SK-N-SH (cell line): Measurements from ENCODE around the gene IGHMBP2. TPM values are rescaled to one million over a fixed set of nuclear protein-coding genes. Genes with fewer than 3 reads are reported as not detected.

Source experiments
- CTCF ChIA-PET: fragments of 300-600, 350-600 bp; formaldehyde crosslinking; extraction: SDS; loops from one replicate; lab custom pipeline; 2021; lab: Yijun Ruan, JAX
- POLR2A ChIA-PET: fragments of 350-600 bp; sonication (Branson Sonifier 250); formaldehyde crosslinking; extraction: SDS; loops from one replicate; lab custom pipeline; 2020; ENCODE audit warnings: antibody characterized with exemption, inconsistent platforms; lab: Yijun Ruan, JAX
- DNase-seq: peaks from one replicate; pipeline ENCODE4 v3.0.0; 2012
- H2AFZ ChIP-seq: fragments of 200-600 bp; sonication (generic); 2 replicates; pipeline ENCODE4 v1.8.1; 2016; ENCODE audit warnings: antibody characterized with exemption, mild to moderate bottlenecking, low read depth
- H3F3A ChIP-seq: fragments of 200-600 bp; sonication (generic); replicated peaks from 2 replicates; pipeline ENCODE3; 2016; ENCODE audit warnings: antibody characterized with exemption, mild to moderate bottlenecking; ENCODE audit not compliant: insufficient read depth
- H3K27ac ChIP-seq, 2 experiments: fragments of 200-500 bp in 1 of 2; fragments of 200-600 bp in 1 of 2; sonication (Bioruptor generic) in 1 of 2; sonication (generic), shearing (Covaris generic) in 1 of 2; 2 replicates each; pipeline versions ENCODE4 v1.5.1 to v1.6.1; 2014 to 2016; ENCODE audit warnings: low read depth in 2 of 2, inconsistent platforms in 1 of 2, low read length in 1 of 2, mild to moderate bottlenecking in 1 of 2, mixed read lengths in 1 of 2
- H3K27me3 ChIP-seq: fragments of 200-600 bp; sonication (generic), shearing (Covaris generic); 2 replicates; pipeline ENCODE4 v1.6.1; 2016; ENCODE audit warnings: mixed run types; ENCODE audit not compliant: insufficient read depth
- H3K36me3 ChIP-seq, 2 experiments: fragments of 200-500 bp in 1 of 2; fragments of 200-600 bp in 1 of 2; sonication (Bioruptor generic) in 1 of 2; sonication (generic) in 1 of 2; replicated peaks in 1 of 2; 2 replicates each; pipeline versions ENCODE3 to v1.5.1; 2014 to 2016; ENCODE audit warnings: low read length in 1 of 2, mild to moderate bottlenecking in 1 of 2; ENCODE audit not compliant: insufficient read depth in 2 of 2, control insufficient read depth in 1 of 2
- H3K4me1 ChIP-seq, 2 experiments: fragments of 200-500 bp in 1 of 2; fragments of 200-600 bp in 1 of 2; sonication (Bioruptor generic) in 1 of 2; sonication (generic), shearing (Covaris generic) in 1 of 2; 2 replicates each; pipeline versions ENCODE4 v1.5.1 to v1.6.1; 2014 to 2016; ENCODE audit warnings: low read depth in 1 of 2, low read length in 1 of 2, mixed run types in 1 of 2; ENCODE audit not compliant: insufficient read depth in 2 of 2, control insufficient read depth in 1 of 2
- H3K4me2 ChIP-seq: fragments of 200-600 bp; sonication (generic), shearing (Covaris generic); 2 replicates; pipeline ENCODE4 v1.6.1; 2017; ENCODE audit warnings: mixed run types
- H3K4me3 ChIP-seq, 2 experiments: fragments of 200-500 bp in 1 of 2; fragments of 200-600 bp in 1 of 2; sonication (Bioruptor generic) in 1 of 2; sonication (generic), shearing (Covaris generic) in 1 of 2; 2 replicates each; pipeline versions ENCODE4 v1.5.1 to v1.8.1; 2014 to 2016; ENCODE audit warnings: low read depth in 2 of 2, inconsistent platforms in 1 of 2, low read length in 1 of 2, mild to moderate bottlenecking in 1 of 2, mixed read lengths in 1 of 2, moderate library complexity in 1 of 2
- H3K79me2 ChIP-seq: fragments of 200-600 bp; sonication (generic); 2 replicates; pipeline ENCODE4 v1.8.1; 2017; ENCODE audit warnings: mild to moderate bottlenecking; ENCODE audit not compliant: insufficient read depth
- H3K9ac ChIP-seq: fragments of 200-600 bp; sonication (generic); 2 replicates; pipeline ENCODE4 v1.6.1; 2017; ENCODE audit warnings: mixed run types
- H3K9me2 ChIP-seq: fragments of 200-600 bp; sonication (generic); 2 replicates; pipeline ENCODE4 v1.6.1; 2017; ENCODE audit warnings: mixed run types
- H3K9me3 ChIP-seq: fragments of 200-600 bp; sonication (generic); 2 replicates; pipeline ENCODE4 v1.6.1; 2017; ENCODE audit warnings: mixed run types, mild to moderate bottlenecking, moderate library complexity
- H4K20me1 ChIP-seq: fragments of 200-600 bp; sonication (generic); 2 replicates; pipeline ENCODE4 v1.6.1; 2017; ENCODE audit warnings: mild to moderate bottlenecking, mixed run types; ENCODE audit not compliant: insufficient read depth
- ELF1 ChIP-seq: IDR thresholded peaks from 2 replicates; pipeline ENCODE4 v1.4.0; 2012
- EZH2phosphoT487 ChIP-seq: fragments of 200-600 bp; sonication (generic); IDR thresholded peaks from 2 replicates; pipeline ENCODE4 v1.6.1; 2017; ENCODE audit warnings: low read depth, mixed run types, mild to moderate bottlenecking, antibody characterized with exemption, moderate library complexity, borderline replicate concordance
- FOSL2 ChIP-seq: IDR thresholded peaks from 2 replicates; pipeline ENCODE4 v1.4.0; 2012; ENCODE audit warnings: low read depth, mild to moderate bottlenecking, moderate library complexity, borderline replicate concordance
- GABPA ChIP-seq: IDR thresholded peaks from 2 replicates; pipeline ENCODE4 v1.4.0; 2012; ENCODE audit warnings: low read depth, mild to moderate bottlenecking
- IRF3 ChIP-seq: fragments of 150-350 bp; IDR thresholded peaks from 2 replicates; pipeline ENCODE4 v1.6.1; 2016; ENCODE audit warnings: mild to moderate bottlenecking, low read depth, low read length
- MEF2A ChIP-seq: IDR thresholded peaks from 2 replicates; pipeline ENCODE4 v1.4.0; 2012; ENCODE audit warnings: low read depth, borderline replicate concordance
- MXI1 ChIP-seq: IDR thresholded peaks from 2 replicates; pipeline ENCODE4 v1.6.1; 2012; ENCODE audit warnings: mild to moderate bottlenecking, low read depth, low read length, improper control_type of control experiment
- NFIC ChIP-seq: IDR thresholded peaks from 2 replicates; pipeline ENCODE4 v1.4.0; 2012; ENCODE audit warnings: borderline replicate concordance
- NRF1 ChIP-seq: IDR thresholded peaks from 2 replicates; pipeline ENCODE4 v1.6.1; 2012; ENCODE audit warnings: low read depth, mild to moderate bottlenecking, low read length
- RAD21 ChIP-seq: IDR thresholded peaks from 2 replicates; pipeline ENCODE4 v1.6.1; 2012; ENCODE audit warnings: mild to moderate bottlenecking, low read length
- RXRA ChIP-seq: IDR thresholded peaks from 2 replicates; pipeline ENCODE4 v1.4.0; 2012; ENCODE audit warnings: low read depth, mild to moderate bottlenecking, borderline replicate concordance
- SIN3A ChIP-seq: IDR thresholded peaks from 2 replicates; pipeline ENCODE4 v1.6.1; 2012; ENCODE audit warnings: low read depth, mild to moderate bottlenecking, low read length, moderate library complexity, borderline replicate concordance
- SMC3 ChIP-seq: IDR thresholded peaks from 2 replicates; pipeline ENCODE4 v1.6.1; 2012; ENCODE audit warnings: low read depth, low read length, improper control_type of control experiment
- TAF1 ChIP-seq: IDR thresholded peaks from 2 replicates; pipeline ENCODE4 v1.6.1; 2012; ENCODE audit warnings: low read depth, mild to moderate bottlenecking, low read length, moderate library complexity, borderline replicate concordance
- USF1 ChIP-seq: IDR thresholded peaks from 2 replicates; pipeline ENCODE4 v1.4.0; 2012; ENCODE audit warnings: low read depth, borderline replicate concordance
- ZBTB33 ChIP-seq: IDR thresholded peaks from 2 replicates; pipeline ENCODE4 v1.4.0; 2012; ENCODE audit warnings: low read depth, borderline replicate concordance
- WGBS: methylation state at CpG from one replicate; pipeline ENCODE4 v1.1.6; 2017; ENCODE audit warnings: low lambda C conversion rate; 5-methylcytosine and 5-hydroxymethylcytosine counted together
- polyA plus RNA-seq, 3 experiments: library from polyadenylated mRNA; depleted of rRNA; stranded (reverse); fragments of >200 nt; gene quantifications; 2 replicates each; pipeline ENCODE4 v1.2.3, GENCODE V29; 2012

The IGHMBP2 gene
- polyA plus RNA-seq, 1 of the 3 experiments (the other 2 are of a cell fraction) = 9.0 TPM

GRCh38 chr11:68916439-68916838 lies 12.7 kb downstream of the IGHMBP2 start:
- no peak overlapping the region for H3K9ac ChIP-seq
- no peaks in the 10 kb centered on the region for H3K9me3 ChIP-seq
- no peak overlapping the region for H3K27ac ChIP-seq
- 86% methylated on average over 13 of the region's 13 CpGs for WGBS
- H3K9me2 ChIP-seq = no peaks in the 10 kb centered on the region
- no peaks in the 10 kb centered on the region for H4K20me1 ChIP-seq
- no peaks in the 10 kb centered on the region for H3K27me3 ChIP-seq
- ChIA-PET CTCF (no interaction called here), POLR2A (no interaction called here)
- H3K4me3 ChIP-seq = no peak overlapping the region
- H3K4me1 ChIP-seq = no peaks in the 10 kb centered on the region
- DNase-seq = no peak
- TF ChIP-seq GABPA = no peak
- TF ChIP-seq MEF2A = no peak
- no peak for TF ChIP-seq IRF3
- no peak for TF ChIP-seq MXI1
- TF ChIP-seq NRF1 = no peak
- no peak for TF ChIP-seq SIN3A
- no peak for TF ChIP-seq ELF1
- TF ChIP-seq USF1 = no peak
- TF ChIP-seq RAD21 = no peak
- TF ChIP-seq TAF1 = no peak
- TF ChIP-seq EZH2phosphoT487 = no peak
- H3K36me3 ChIP-seq = peaks cover 20 to 33% of the 10 kb centered on the region in 2 experiments
- H3K79me2 ChIP-seq = no peaks in the 10 kb centered on the region
- no peaks in the 10 kb centered on the region for H3F3A ChIP-seq
- no peak overlapping the region for H2AFZ ChIP-seq
- no peak overlapping the region for H3K4me2 ChIP-seq

GRCh38 chr11:68923614-68924013 lies 19.9 kb downstream of the IGHMBP2 start:
- Histone ChIP-seq H3K9me3 (peaks cover 5% of the 10 kb centered on the region; the same call in 1 of the 2 replicates), H3K36me3 (peaks cover 32 to 70% of the 10 kb centered on the region in 2 experiments), H3K79me2 (peaks cover 7% of the 10 kb centered on the region; the same call in 1 of the 2 replicates), H3K9me2 (no peaks in the 10 kb centered on the region), H2AFZ (no peak overlapping the region), H3F3A (no peaks in the 10 kb centered on the region), H3K27ac (no peak overlapping the region), H3K27me3 (no peaks in the 10 kb centered on the region), H4K20me1 (no peaks in the 10 kb centered on the region), H3K4me1 (no peaks in the 10 kb centered on the region; a peak in 1 of 4 replicates), H3K9ac (no peak overlapping the region), H3K4me2 (no peak overlapping the region), H3K4me3 (no peak overlapping the region)
- ChIA-PET CTCF (no interaction called here), POLR2A (no interaction called here)
- no peak for DNase-seq
- WGBS = 89% methylated on average over 3 of the region's 3 CpGs
- TF ChIP-seq MXI1 (no peak), FOSL2 (no peak), RXRA (no peak), ZBTB33 (no peak), IRF3 (no peak), SMC3 (no peak), NFIC (no peak), RAD21 (no peak), TAF1 (no peak)
